ENCODE data around the gene SEC14L5. TPM values are rescaled to one million over a fixed set of nuclear protein-coding genes. Genes with fewer than 3 reads are reported as not detected.

Gene SEC14L5
- polyA plus RNA-seq, 3 donors: 0.03 TPM; not detected in 2

DNA sequence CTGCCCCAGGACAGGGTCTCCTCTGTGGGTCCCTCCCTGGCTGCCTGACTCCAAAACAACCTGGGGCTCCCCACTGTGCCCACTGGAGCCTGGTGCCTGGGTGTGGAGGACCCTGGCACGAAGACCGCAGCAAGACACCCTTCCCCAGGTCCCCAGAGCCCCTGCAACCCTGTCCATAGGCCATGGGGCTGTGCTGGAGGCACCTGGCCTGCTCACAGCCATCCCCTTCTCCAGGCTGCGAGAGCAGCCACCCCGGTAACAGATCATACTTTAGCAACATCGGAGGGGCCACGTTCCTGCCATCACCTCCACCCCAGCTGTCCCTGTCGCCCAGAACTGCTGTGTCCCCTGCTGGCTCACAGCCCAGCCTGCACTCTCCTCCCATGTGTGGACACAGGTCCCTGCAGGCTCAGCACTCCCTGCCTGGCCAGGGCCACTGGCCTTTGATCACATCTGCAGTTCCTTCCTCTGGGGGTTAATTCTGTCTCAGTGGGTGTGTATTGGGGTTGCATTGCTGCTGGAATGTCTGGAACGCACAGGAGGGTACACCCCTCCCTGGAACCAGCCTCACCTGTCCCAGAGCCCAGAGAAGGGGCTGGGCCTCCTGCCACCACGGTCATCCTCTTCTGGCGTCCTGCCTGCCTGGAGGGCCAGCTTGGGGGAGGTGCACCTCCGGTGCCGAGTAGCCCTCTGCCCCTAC is 33.4 kb upstream of the SEC14L5 start:
- H3K27ac Mint-ChIP-seq: no peak overlapping the region

DNA sequence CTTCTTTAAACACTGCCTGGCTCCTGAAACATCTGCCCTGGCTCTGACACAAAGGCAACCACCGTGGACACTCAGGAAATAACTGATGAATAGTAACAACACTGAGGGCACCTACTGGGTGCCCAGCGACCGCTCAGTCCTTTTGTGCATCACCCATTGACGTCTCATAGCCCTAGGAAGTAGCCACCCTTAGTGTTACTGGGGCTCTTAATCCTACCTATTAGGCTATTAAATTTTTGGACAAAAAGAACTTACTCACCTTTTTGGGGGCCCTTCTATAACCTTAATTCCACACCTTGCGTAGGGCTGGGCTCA is 32.9 kb upstream of the SEC14L5 start:
- peaks cover 4 to 26% (median 9%) of the 10 kb centered on the region in 3 donors for H3K27me3 Mint-ChIP-seq (ENCODE audit: low read depth in 3 of 3)
- 91% methylated on average over 4 of the region's 5 CpGs for WGBS (ENCODE audit: insufficient coverage)

More for the DNA sequence above, 33.4 kb upstream of the SEC14L5 start:
- no peak overlapping the region for H3K27ac ChIP-seq (ENCODE audit: low read depth in 1 of 2, low read length in 2 of 2)
- H3K79me2 ChIP-seq (ENCODE audit: insufficient read depth, low read length): no peaks in the 10 kb centered on the region
- no peaks in the 10 kb centered on the region for H4K20me1 ChIP-seq (ENCODE audit: insufficient read depth, low read length)
- H3K4me1 ChIP-seq (ENCODE audit: control insufficient read depth in 1 of 2, insufficient read depth in 2 of 2, low read length in 2 of 2): no peaks in the 10 kb centered on the region
- Mint-ChIP-seq H3K4me3 (no peak overlapping the region), H3K9me3 (peaks cover 15 to 28% (median 24%) of the 10 kb centered on the region in 7 donors), H3K36me3 (peaks cover 0 to 1% of the 10 kb centered on the region in 2 donors), H3K4me1 (no peaks in the 10 kb centered on the region), H3K27me3 (ENCODE audit: low read depth in 3 of 3) (peaks cover 6 to 26% (median 9%) of the 10 kb centered on the region in 3 donors)
- H3K9ac ChIP-seq (ENCODE audit: insufficient read depth, low read length, poor library complexity, severe bottlenecking): no peak overlapping the region
- DNase-seq: no peak
- no peaks in the 10 kb centered on the region for H3K36me3 ChIP-seq (replicated peaks in 1 of 2; ENCODE audit: control insufficient read depth in 1 of 2, insufficient read depth in 2 of 2, low read length in 2 of 2)
- H2AFZ ChIP-seq (ENCODE audit: insufficient read depth, low read depth, low read length, poor library complexity, severe bottlenecking): no peak overlapping the region
- no peak overlapping the region for H3K4me2 ChIP-seq (replicated peaks; ENCODE audit: extremely low read depth, low read length, poor library complexity, severe bottlenecking)
- no peaks in the 10 kb centered on the region for H3K27me3 ChIP-seq (ENCODE audit: control insufficient read depth in 2 of 2, insufficient read depth in 2 of 2, low read length in 2 of 2)
- peaks cover 21 to 22% of the 10 kb centered on the region in 2 donors for H3K9me3 ChIP-seq (replicated peaks in 1 of 2; ENCODE audit: control insufficient read depth in 1 of 2, insufficient read depth in 1 of 2, low read length in 2 of 2)
- H3K4me3 ChIP-seq (replicated peaks in 1 of 3; ENCODE audit: low read depth in 2 of 3, low read length in 3 of 3): no peak overlapping the region
- TF ChIP-seq, protein P1, sequence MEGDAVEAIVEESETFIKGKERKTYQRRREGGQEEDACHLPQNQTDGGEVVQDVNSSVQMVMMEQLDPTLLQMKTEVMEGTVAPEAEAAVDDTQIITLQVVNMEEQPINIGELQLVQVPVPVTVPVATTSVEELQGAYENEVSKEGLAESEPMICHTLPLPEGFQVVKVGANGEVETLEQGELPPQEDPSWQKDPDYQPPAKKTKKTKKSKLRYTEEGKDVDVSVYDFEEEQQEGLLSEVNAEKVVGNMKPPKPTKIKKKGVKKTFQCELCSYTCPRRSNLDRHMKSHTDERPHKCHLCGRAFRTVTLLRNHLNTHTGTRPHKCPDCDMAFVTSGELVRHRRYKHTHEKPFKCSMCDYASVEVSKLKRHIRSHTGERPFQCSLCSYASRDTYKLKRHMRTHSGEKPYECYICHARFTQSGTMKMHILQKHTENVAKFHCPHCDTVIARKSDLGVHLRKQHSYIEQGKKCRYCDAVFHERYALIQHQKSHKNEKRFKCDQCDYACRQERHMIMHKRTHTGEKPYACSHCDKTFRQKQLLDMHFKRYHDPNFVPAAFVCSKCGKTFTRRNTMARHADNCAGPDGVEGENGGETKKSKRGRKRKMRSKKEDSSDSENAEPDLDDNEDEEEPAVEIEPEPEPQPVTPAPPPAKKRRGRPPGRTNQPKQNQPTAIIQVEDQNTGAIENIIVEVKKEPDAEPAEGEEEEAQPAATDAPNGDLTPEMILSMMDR (IDR thresholded peaks at IDR 0.05): no peak
- intact Hi-C loops (cut with micrococcal nuclease): no loop called here
- WGBS (ENCODE audit: insufficient coverage): 84% methylated on average over 11 of the region's 12 CpGs

More for the DNA sequence above, 32.9 kb upstream of the SEC14L5 start:
- H3K9ac ChIP-seq (ENCODE audit: insufficient read depth, low read length, poor library complexity, severe bottlenecking): no peak overlapping the region
- no peaks in the 10 kb centered on the region for H3K79me2 ChIP-seq (ENCODE audit: insufficient read depth, low read length)
- no peaks in the 10 kb centered on the region for H3K27me3 ChIP-seq (ENCODE audit: control insufficient read depth in 2 of 2, insufficient read depth in 2 of 2, low read length in 2 of 2)
- no peaks in the 10 kb centered on the region for H3K4me1 Mint-ChIP-seq
- DNase-seq: no peak
- no peak overlapping the region for H3K4me3 Mint-ChIP-seq
- TF ChIP-seq, protein P1 (IDR thresholded peaks at IDR 0.05): no peak
- no peak overlapping the region for H3K4me3 ChIP-seq (replicated peaks in 1 of 3; ENCODE audit: low read depth in 2 of 3, low read length in 3 of 3)
- no peak overlapping the region for H2AFZ ChIP-seq (ENCODE audit: insufficient read depth, low read depth, low read length, poor library complexity, severe bottlenecking)
- H3K27ac Mint-ChIP-seq: no peak overlapping the region
- peaks cover 0 to 1% of the 10 kb centered on the region in 2 donors for H3K36me3 Mint-ChIP-seq
- no peak overlapping the region for H3K4me2 ChIP-seq (replicated peaks; ENCODE audit: extremely low read depth, low read length, poor library complexity, severe bottlenecking)
- no peaks in the 10 kb centered on the region for H3K36me3 ChIP-seq (replicated peaks in 1 of 2; ENCODE audit: control insufficient read depth in 1 of 2, insufficient read depth in 2 of 2, low read length in 2 of 2)
- H3K27ac ChIP-seq (ENCODE audit: low read depth in 1 of 2, low read length in 2 of 2): no peak overlapping the region
- intact Hi-C loops (cut with micrococcal nuclease): no loop called here
- H3K4me1 ChIP-seq (ENCODE audit: control insufficient read depth in 1 of 2, insufficient read depth in 2 of 2, low read length in 2 of 2): no peaks in the 10 kb centered on the region
- H4K20me1 ChIP-seq (ENCODE audit: insufficient read depth, low read length): no peaks in the 10 kb centered on the region
- H3K9me3 Mint-ChIP-seq: peaks cover 15 to 28% (median 24%) of the 10 kb centered on the region in 7 donors
- H3K9me3 ChIP-seq (replicated peaks in 1 of 2; ENCODE audit: control insufficient read depth in 1 of 2, insufficient read depth in 1 of 2, low read length in 2 of 2): peaks cover 21 to 22% of the 10 kb centered on the region in 2 donors

Data from CD14-positive monocyte (primary cell).